Keratinocyte (primary cell): ENCODE results near the gene LUZP1. TPM values are rescaled to one million over a fixed set of nuclear protein-coding genes. Genes with fewer than 3 reads are reported as not detected.

ENCODE experiments used
- DNase-seq: peaks from one replicate; pipeline ENCODE4 v3.0.0-alpha.2; 2011; ENCODE audit warnings: low read depth, missing footprints, low spot score
- FAIRE-seq: peaks from 2 replicates; lab custom pipeline; 2011; peaks lifted over from hg19 to GRCh38; lab: Jason Lieb, UNC
- H2AFZ ChIP-seq: 2 replicates; pipeline ENCODE4 v1.6.0; 2012; ENCODE audit warnings: low read length, control low read depth, inconsistent platforms; ENCODE audit not compliant: control insufficient read depth
- H3K27ac ChIP-seq: 2 replicates; pipeline ENCODE4 v1.5.1; 2011; ENCODE audit warnings: low read length; ENCODE audit not compliant: control insufficient read depth, insufficient read depth
- H3K27me3 ChIP-seq: 3 replicates; pipeline ENCODE4 v1.6.0; 2011; ENCODE audit warnings: low read length; ENCODE audit not compliant: control insufficient read depth, insufficient read depth; ENCODE audit errors: extremely low read depth
- H3K36me3 ChIP-seq, 2 experiments: 2 replicates in 1 of 2; 3 replicates in 1 of 2; pipeline ENCODE4 v1.5.1; 2011; ENCODE audit warnings: low read length in 2 of 2, mild to moderate bottlenecking in 1 of 2; ENCODE audit not compliant: control insufficient read depth in 2 of 2, insufficient read depth in 2 of 2; ENCODE audit errors: extremely low read depth in 1 of 2
- H3K4me1 ChIP-seq: 3 replicates; pipeline ENCODE4 v1.5.1; 2011; ENCODE audit warnings: low read length; ENCODE audit not compliant: control insufficient read depth, insufficient read depth; ENCODE audit errors: extremely low read depth
- H3K4me2 ChIP-seq: 3 replicates; pipeline ENCODE4 v1.6.0; 2011; ENCODE audit warnings: low read depth, low read length; ENCODE audit not compliant: control insufficient read depth, insufficient read depth; ENCODE audit errors: extremely low read depth
- H3K4me3 ChIP-seq, 3 experiments: fragments of 200-600 bp in 1 of 3; sonication (generic) in 1 of 3; 2 replicates in 2 of 3; 3 replicates in 1 of 3; pipeline ENCODE4 v1.5.1; 2011 to 2016; ENCODE audit warnings: low read length in 3 of 3, mild to moderate bottlenecking in 3 of 3, control low read depth in 2 of 3, inconsistent platforms in 1 of 3, low read depth in 1 of 3, mixed read lengths in 1 of 3, mixed run types in 1 of 3, moderate library complexity in 1 of 3; ENCODE audit not compliant: control insufficient read depth in 2 of 3, insufficient read depth in 2 of 3; ENCODE audit errors: extremely low read depth in 1 of 3
- H3K79me2 ChIP-seq: 2 replicates; pipeline ENCODE4 v1.6.0; 2012; ENCODE audit warnings: low read length; ENCODE audit not compliant: control insufficient read depth, insufficient read depth
- H3K9ac ChIP-seq: 3 replicates; pipeline ENCODE4 v1.6.0; 2011; ENCODE audit warnings: low read length; ENCODE audit not compliant: control insufficient read depth, insufficient read depth; ENCODE audit errors: extremely low read depth
- H3K9me1 ChIP-seq: 3 replicates; pipeline ENCODE4 v1.6.0; 2011; ENCODE audit warnings: low read length; ENCODE audit not compliant: control insufficient read depth, insufficient read depth; ENCODE audit errors: extremely low read depth
- H3K9me3 ChIP-seq: 2 replicates; pipeline ENCODE4 v1.5.1; 2012; ENCODE audit warnings: low read depth, low read length; ENCODE audit not compliant: control insufficient read depth
- H4K20me1 ChIP-seq: 3 replicates; pipeline ENCODE4 v1.6.0; 2011; ENCODE audit warnings: low read length; ENCODE audit not compliant: control insufficient read depth, insufficient read depth; ENCODE audit errors: extremely low read depth
- CTCF ChIP-seq, 3 experiments: IDR thresholded peaks in 1 of 3; conservative IDR thresholded peaks in 1 of 3; optimal IDR thresholded peaks in 1 of 3; 2 replicates in 2 of 3; 3 replicates in 1 of 3; pipeline versions ENCODE3 to v1.5.1; 2011; ENCODE audit warnings: low read length in 3 of 3, mild to moderate bottlenecking in 3 of 3, moderate library complexity in 2 of 3, control low read depth in 1 of 3, inconsistent platforms in 1 of 3; ENCODE audit not compliant: insufficient read depth in 2 of 3; ENCODE audit errors: extremely low read depth in 1 of 3
- EZH2 ChIP-seq: IDR thresholded peaks from one replicate; pipeline ENCODE4 v1.6.1; 2012; ENCODE audit warnings: inconsistent platforms, mild to moderate bottlenecking, low read length, moderate library complexity
- dilution Hi-C: fragments of 300-500 bp; cut with MboI; formaldehyde crosslinking; loops from one replicate; pipeline ENCODE4 v1.7.0; 2020; ENCODE audit warnings: low sequenced_read_pairs; ENCODE audit not compliant: extremely low pct_ligation_motif_present
- polyA plus RNA-seq, 5 experiments: library from polyadenylated mRNA; depleted of rRNA in 3 of 5; stranded (reverse) in 3 of 5; stranded (forward) in 1 of 5; unstranded in 1 of 5; fragments of >200 nt; gene quantifications; 1 replicate in 1 of 5; 2 replicates in 3 of 5; 3 replicates in 1 of 5; pipeline versions ENCODE4 v1.2.1 to v1.2.3, GENCODE V29; 2011 to 2012; ENCODE audit warnings: missing spikeins in 2 of 5, low read depth in 1 of 5, low replicate concordance in 1 of 5

The LUZP1 gene
- polyA plus RNA-seq, 1 donor (not counting 4 experiments of a cell fraction or from before 2014, with no cell fraction given) = 52.5 TPM

- Histone ChIP-seq H3K4me1 (peaks cover 8% of the 10 kb centered on the region), H2AFZ (no peak overlapping the region), H3K9me3 (no peaks in the 10 kb centered on the region), H3K4me3 (no peak overlapping the region), H3K4me2 (no peak overlapping the region), H3K27me3 (peaks cover 25% of the 10 kb centered on the region), H3K9ac (no peak overlapping the region), H3K79me2 (no peaks in the 10 kb centered on the region), H3K36me3 (no peaks in the 10 kb centered on the region), H3K27ac (no peak overlapping the region), H3K9me1 (no peaks in the 10 kb centered on the region), H4K20me1 (no peaks in the 10 kb centered on the region)
- TF ChIP-seq EZH2 (no peak), CTCF (optimal IDR thresholded peaks at IDR 0.05 in 1 of 3, IDR thresholded peaks at IDR 0.05 in 1 of 3, conservative IDR thresholded peaks at IDR 0.05 in 1 of 3; ENCODE audit: extremely low read depth in 1 of 3, insufficient read depth in 2 of 3, low read length in 3 of 3) (no peak)
- dilution Hi-C loops = no loop called here
- FAIRE-seq (no peak), DNase-seq (no peak)
Measured at GRCh38 chr1:23215291-23215690, 46.6 kb upstream of the LUZP1 start.

- Histone ChIP-seq H3K27me3 (peaks cover 25% of the 10 kb centered on the region), H2AFZ (no peak overlapping the region), H3K4me2 (no peak overlapping the region), H3K9me1 (no peaks in the 10 kb centered on the region), H3K79me2 (no peaks in the 10 kb centered on the region), H3K27ac (no peak overlapping the region), H3K36me3 (no peaks in the 10 kb centered on the region), H3K4me1 (peaks cover 8% of the 10 kb centered on the region), H3K9me3 (no peaks in the 10 kb centered on the region), H3K9ac (no peak overlapping the region), H3K4me3 (no peak overlapping the region), H4K20me1 (no peaks in the 10 kb centered on the region)
- TF ChIP-seq CTCF (optimal IDR thresholded peaks at IDR 0.05 in 1 of 3, IDR thresholded peaks at IDR 0.05 in 1 of 3, conservative IDR thresholded peaks at IDR 0.05 in 1 of 3; ENCODE audit: extremely low read depth in 1 of 3, insufficient read depth in 2 of 3, low read length in 3 of 3) = no peak
- no peak for TF ChIP-seq EZH2
- peak; percentile 36 for FAIRE-seq
- DNase-seq = no peak
- dilution Hi-C loops = no loop called here
Measured at GRCh38 chr1:23214640-23215039, 46.0 kb upstream of the LUZP1 start.
